ENCODE measurements around the gene BDKRB2. TPM values are rescaled to one million over a fixed set of nuclear protein-coding genes. Genes with fewer than 3 reads are reported as not detected.

Gene BDKRB2
- polyA plus RNA-seq, 2 of the 4 experiments (the other 2 are of a cell fraction): 13.9 to 21.6 TPM

- CTCF ChIA-PET: interaction anchor here (1.0 to 1.6 kb wide), 3 partner anchors 9 to 109 kb away, joined by 3 to 7 read pairs (median 5); no protein-coding TSS in a partner anchor
- 85% methylated on average over 10 of the region's 10 CpGs for WGBS (ENCODE audit: missing lambda C conversion rate)
- ATAC-seq: no peak; a peak in 1 of 6 replicates
- peaks cover 27% of the 10 kb centered on the region for H3K4me1 ChIP-seq
- H3K27ac ChIP-seq: peak overlapping the region; percentile 13 to 75
- no peaks in the 10 kb centered on the region for H3K9me3 ChIP-seq
- POLR2A ChIA-PET: no interaction called here
- TF ChIP-seq RCOR1 (IDR thresholded peaks at IDR 0.05; ENCODE audit: low read depth, low read length) (no peak), ZC3H11A (IDR thresholded peaks at IDR 0.05) (no peak), CBX2 (IDR thresholded peaks at IDR 0.05; ENCODE audit: borderline replicate concordance, low read depth) (no peak), MAZ (IDR thresholded peaks at IDR 0.05; ENCODE audit: borderline replicate concordance, low read depth, low read length) (no peak), PBX3 (IDR thresholded peaks at IDR 0.05) (no peak), EHMT2 (IDR thresholded peaks at IDR 0.05; ENCODE audit: low read depth) (no peak), HOXA7 (CRISPR knock-in tag; IDR thresholded peaks at IDR 0.05) (no peak), HOXB13 (CRISPR knock-in tag; IDR thresholded peaks at IDR 0.05; ENCODE audit: low read depth) (no peak), TP53 (CRISPR knock-in tag; IDR thresholded peaks at IDR 0.05) (no peak), SMC3 (IDR thresholded peaks at IDR 0.05) (no peak), HEYL (CRISPR knock-in tag; IDR thresholded peaks at IDR 0.05) (no peak), RARB (CRISPR knock-in tag; IDR thresholded peaks at IDR 0.05) (no peak), RFX5 (IDR thresholded peaks at IDR 0.05) (no peak), POLR2AphosphoS2 (conservative IDR thresholded peaks at IDR 0.05; ENCODE audit: low read length) (no peak), PHF8 (IDR thresholded peaks at IDR 0.05; ENCODE audit: borderline replicate concordance, low read depth) (no peak), MYC (IDR thresholded peaks at IDR 0.05; ENCODE audit: borderline replicate concordance, low read length) (no peak), FOSL2 (IDR thresholded peaks at IDR 0.05) (no peak), FOSL2 (CRISPR knock-in tag; IDR thresholded peaks at IDR 0.05) (no peak), HOXB5 (CRISPR knock-in tag; IDR thresholded peaks at IDR 0.05) (no peak)
- TF ChIP-seq, protein P1, sequence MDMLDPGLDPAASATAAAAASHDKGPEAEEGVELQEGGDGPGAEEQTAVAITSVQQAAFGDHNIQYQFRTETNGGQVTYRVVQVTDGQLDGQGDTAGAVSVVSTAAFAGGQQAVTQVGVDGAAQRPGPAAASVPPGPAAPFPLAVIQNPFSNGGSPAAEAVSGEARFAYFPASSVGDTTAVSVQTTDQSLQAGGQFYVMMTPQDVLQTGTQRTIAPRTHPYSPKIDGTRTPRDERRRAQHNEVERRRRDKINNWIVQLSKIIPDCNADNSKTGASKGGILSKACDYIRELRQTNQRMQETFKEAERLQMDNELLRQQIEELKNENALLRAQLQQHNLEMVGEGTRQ (IDR thresholded peaks at IDR 0.05): no peak
- TF ChIP-seq, protein P2, sequence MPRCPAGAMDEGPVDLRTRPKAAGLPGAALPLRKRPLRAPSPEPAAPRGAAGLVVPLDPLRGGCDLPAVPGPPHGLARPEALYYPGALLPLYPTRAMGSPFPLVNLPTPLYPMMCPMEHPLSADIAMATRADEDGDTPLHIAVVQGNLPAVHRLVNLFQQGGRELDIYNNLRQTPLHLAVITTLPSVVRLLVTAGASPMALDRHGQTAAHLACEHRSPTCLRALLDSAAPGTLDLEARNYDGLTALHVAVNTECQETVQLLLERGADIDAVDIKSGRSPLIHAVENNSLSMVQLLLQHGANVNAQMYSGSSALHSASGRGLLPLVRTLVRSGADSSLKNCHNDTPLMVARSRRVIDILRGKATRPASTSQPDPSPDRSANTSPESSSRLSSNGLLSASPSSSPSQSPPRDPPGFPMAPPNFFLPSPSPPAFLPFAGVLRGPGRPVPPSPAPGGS (IDR thresholded peaks at IDR 0.05): no peak
- no peak for DNase-seq (ENCODE audit: low read depth in 1 of 2, low spot score in 1 of 2)
- FAIRE-seq: no peak
- no peak overlapping the region for H3K4me3 ChIP-seq
- peak overlapping the region; percentile 57 for H3K4me2 ChIP-seq
Observed at GRCh38 chr14:96166461-96167223, 38.0 kb upstream of the BDKRB2 start.

DNA sequence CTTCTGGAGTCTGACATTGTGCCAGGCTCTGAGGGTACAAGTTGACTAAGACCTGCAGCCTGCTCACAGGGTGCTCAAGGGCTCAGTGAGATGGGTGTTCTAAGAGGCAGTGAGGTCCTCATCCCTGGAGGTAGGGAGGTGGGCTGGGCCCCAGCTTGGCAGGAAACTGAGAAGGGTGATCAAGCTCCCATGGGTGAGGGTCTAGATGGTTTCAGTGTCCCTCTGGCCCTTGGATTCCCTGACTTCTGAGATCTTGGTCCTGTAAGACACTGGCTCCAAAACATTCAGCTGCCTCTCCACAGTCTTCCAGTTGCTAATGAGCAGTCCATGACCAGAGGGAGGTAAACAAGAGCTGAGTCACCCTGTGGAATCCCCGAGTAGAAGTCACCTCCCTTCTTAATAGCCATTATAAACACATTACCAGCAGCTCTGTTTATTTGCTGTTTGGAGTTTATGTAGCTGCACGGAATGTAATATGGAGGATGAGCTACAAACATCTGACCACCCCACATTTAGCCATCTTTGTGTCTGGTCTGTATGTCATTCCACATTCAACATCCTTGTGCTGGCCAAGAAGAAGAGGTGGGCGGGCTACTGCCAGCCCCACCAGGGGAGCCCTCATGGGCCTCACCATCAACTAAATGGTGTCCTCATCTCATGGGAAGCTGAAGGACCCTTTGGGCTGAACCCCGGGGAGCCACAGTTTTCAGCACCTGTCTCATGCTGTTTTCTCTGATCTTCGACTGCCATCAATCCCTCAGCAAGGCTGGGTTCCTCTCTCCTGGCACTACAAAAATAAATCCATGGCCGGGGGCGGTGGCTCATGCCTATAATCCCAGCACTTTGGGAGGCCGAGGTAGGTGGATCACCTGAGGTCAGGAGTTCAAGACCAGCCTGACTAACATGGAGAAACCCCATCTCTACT, 37.2 kb upstream of the BDKRB2 start:
- DNase-seq (ENCODE audit: low read depth in 1 of 2, low spot score in 1 of 2) (peak; percentile 78 to 85), FAIRE-seq (no peak), ATAC-seq (peak; percentile 81 to 94)
- H3K4me2 ChIP-seq: peak overlapping the region; percentile 57
- POLR2A ChIA-PET: no interaction called here
- peaks cover 23% of the 10 kb centered on the region for H3K4me1 ChIP-seq
- no peak overlapping the region for H3K4me3 ChIP-seq
- 47% methylated on average over 8 of the region's 8 CpGs for WGBS (ENCODE audit: missing lambda C conversion rate)
- no peaks in the 10 kb centered on the region for H3K9me3 ChIP-seq
- peak overlapping the region; percentile 51 to 75 for H3K27ac ChIP-seq
- CTCF ChIA-PET: interaction anchor here (1.3 to 1.6 kb wide), 4 partner anchors 10 to 108 kb away, joined by 3 to 7 read pairs (median 4); no protein-coding TSS in a partner anchor
- no peak for TF ChIP-seq MYC (IDR thresholded peaks at IDR 0.05; ENCODE audit: borderline replicate concordance, low read length)
- no peak for TF ChIP-seq HMGXB4 (CRISPR knock-in tag; IDR thresholded peaks at IDR 0.05; ENCODE audit: borderline replicate concordance)
- TF ChIP-seq EHF (CRISPR knock-in tag; IDR thresholded peaks at IDR 0.05): no peak
- TF ChIP-seq, protein P3, sequence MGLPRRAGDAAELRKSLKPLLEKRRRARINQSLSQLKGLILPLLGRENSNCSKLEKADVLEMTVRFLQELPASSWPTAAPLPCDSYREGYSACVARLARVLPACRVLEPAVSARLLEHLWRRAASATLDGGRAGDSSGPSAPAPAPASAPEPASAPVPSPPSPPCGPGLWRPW (IDR thresholded peaks at IDR 0.05): no peak
- TF ChIP-seq JUNB (IDR thresholded peaks at IDR 0.05): peak; percentile 47; the same call in 1 of the 2 replicates
- TF ChIP-seq GATA3 (IDR thresholded peaks at IDR 0.05; ENCODE audit: borderline replicate concordance): peak; percentile 73
- TF ChIP-seq KDM5A (IDR thresholded peaks at IDR 0.05): no peak
- 0 out of 5 replicates have a peak, but pooled peaks of 1 of the 2 experiments have one; percentile 11 for TF ChIP-seq RAD21 (conservative IDR thresholded peaks at IDR 0.05 in 1 of 2, IDR thresholded peaks at IDR 0.05 in 1 of 2)
- no peak for TF ChIP-seq FOSL2 (IDR thresholded peaks at IDR 0.05)
- peak; percentile 87 for TF ChIP-seq FOSL2 (CRISPR knock-in tag; IDR thresholded peaks at IDR 0.05)
- TF ChIP-seq BHLHE40 (IDR thresholded peaks at IDR 0.05; ENCODE audit: low read depth, low read length): no peak
- TF ChIP-seq MAX (IDR thresholded peaks at IDR 0.05): peak; percentile 53
- TF ChIP-seq JUN (IDR thresholded peaks at IDR 0.05): no peak
